B cell (primary cell): ENCODE data around the gene VAPB. TPM values are rescaled to one million over a fixed set of nuclear protein-coding genes. Genes with fewer than 3 reads are reported as not detected.

Source experiments
- ATAC-seq: fragments of 200-7000 bp; cut with Tn5 transposase; one replicate; pipeline ENCODE4 v1.10.0; 2021; ENCODE audit warnings: low read depth, mild to moderate bottlenecking, moderate number of reproducible peaks, moderate library complexity
- CTCF ChIA-PET: fragments of 350-600 bp; sonication (Branson Sonifier 250); formaldehyde crosslinking; loops from one replicate; lab custom pipeline; 2021; ENCODE audit warnings: antibody characterized with exemption, inconsistent platforms; lab: Charles Lee
- POLR2A ChIA-PET: fragments of 350-600 bp; sonication (Branson Sonifier 250); formaldehyde crosslinking; loops from one replicate; lab custom pipeline; 2021; ENCODE audit warnings: antibody characterized with exemption; lab: Charles Lee
- DNase-seq: peaks from one replicate; pipeline ENCODE4 v3.0.0; 2013
- H2AFZ ChIP-seq: 2 replicates; pipeline ENCODE4 v1.6.1; 2012; ENCODE audit warnings: mild to moderate bottlenecking, low read depth, low read length; ENCODE audit not compliant: insufficient read depth, poor library complexity, severe bottlenecking
- H3K27ac ChIP-seq, 2 donors: 1 replicate in 1 of 2; 2 replicates in 1 of 2; pipeline ENCODE4 v1.5.1; 2012 to 2013; ENCODE audit warnings: low read length in 2 of 2, mild to moderate bottlenecking in 2 of 2, moderate library complexity in 1 of 2
- H3K27me3 ChIP-seq, 4 experiments: fragments of 200-600 bp in 1 of 4; sonication (generic) in 1 of 4; replicated peaks in 1 of 4; 1 replicate in 2 of 4; 2 replicates in 2 of 4; pipeline versions ENCODE4 v1.6.1 to v1.7.0; 2013 to 2016; ENCODE audit warnings: low read length in 3 of 4, mild to moderate bottlenecking in 2 of 4, mixed read lengths in 1 of 4, moderate library complexity in 1 of 4; ENCODE audit not compliant: insufficient read depth in 4 of 4, control insufficient read depth in 3 of 4; ENCODE audit errors: control extremely low read depth in 1 of 4
- H3K36me3 ChIP-seq, 2 experiments: replicated peaks in 1 of 2; 1 replicate in 1 of 2; 2 replicates in 1 of 2; pipeline versions ENCODE4 v1.6.1 to v1.7.1; 2013; ENCODE audit warnings: low read length in 1 of 2; ENCODE audit not compliant: insufficient read depth in 2 of 2, control insufficient read depth in 1 of 2; ENCODE audit errors: control extremely low read depth in 1 of 2, extremely low read depth in 1 of 2
- H3K4me1 ChIP-seq, 2 donors: fragments of 200-600 bp in 1 of 2; sonication (generic) in 1 of 2; 1 replicate in 1 of 2; 2 replicates in 1 of 2; pipeline versions ENCODE4 v1.5.1 to v1.6.1; 2013 to 2017; ENCODE audit warnings: low read length in 2 of 2; ENCODE audit not compliant: control insufficient read depth in 2 of 2, insufficient read depth in 2 of 2
- H3K4me2 ChIP-seq: replicated peaks from 2 replicates; pipeline ENCODE3; 2012; ENCODE audit warnings: mild to moderate bottlenecking, low read depth, low read length; ENCODE audit not compliant: poor library complexity, severe bottlenecking
- H3K4me3 ChIP-seq, 5 experiments: fragments of 200-600 bp in 1 of 5; sonication (generic) in 1 of 5; 1 replicate in 3 of 5; 2 replicates in 2 of 5; pipeline versions ENCODE4 v1.5.1 to v1.7.0; 2011 to 2016; ENCODE audit warnings: low read length in 4 of 5, mild to moderate bottlenecking in 4 of 5, low read depth in 2 of 5, control low read depth in 1 of 5, moderate library complexity in 1 of 5; ENCODE audit not compliant: insufficient read depth in 1 of 5; ENCODE audit errors: control extremely low read depth in 1 of 5, extremely low read depth in 1 of 5
- H3K79me2 ChIP-seq: fragments of 200-600 bp; sonication (generic); one replicate; pipeline ENCODE4 v1.6.0; 2016; ENCODE audit warnings: low read length; ENCODE audit not compliant: control insufficient read depth, insufficient read depth
- H3K9ac ChIP-seq: fragments of 200-600 bp; sonication (generic); 2 replicates; pipeline ENCODE4 v1.6.1; 2017; ENCODE audit warnings: mild to moderate bottlenecking, low read length, moderate library complexity
- H3K9me3 ChIP-seq, 3 donors: one replicate each; pipeline versions ENCODE4 v1.6.1 to v1.7.1; 2013; ENCODE audit warnings: low read length in 2 of 3; ENCODE audit not compliant: control insufficient read depth in 2 of 3, insufficient read depth in 1 of 3; ENCODE audit errors: control extremely low read depth in 1 of 3
- H4K20me1 ChIP-seq: 2 replicates; pipeline ENCODE4 v1.6.0; 2012; ENCODE audit warnings: mild to moderate bottlenecking, low read length; ENCODE audit not compliant: insufficient read depth, control insufficient read depth, poor library complexity, severe bottlenecking
- H3K27ac Mint-ChIP-seq: one replicate; pipeline ENCODE4 v1.8.0; 2021; ENCODE audit warnings: mixed read lengths
- H3K27me3 Mint-ChIP-seq: one replicate; pipeline ENCODE4 v1.8.0; 2021; ENCODE audit warnings: mixed read lengths
- H3K4me1 Mint-ChIP-seq: one replicate; pipeline ENCODE4 v1.8.0; 2021; ENCODE audit warnings: mixed read lengths
- H3K4me3 Mint-ChIP-seq: one replicate; pipeline ENCODE4 v1.8.0; 2021; ENCODE audit warnings: mixed read lengths
- H3K9me3 Mint-ChIP-seq: one replicate; pipeline ENCODE4 v1.8.0; 2022; ENCODE audit warnings: mixed read lengths; ENCODE audit not compliant: insufficient read depth
- EZH2 ChIP-seq: IDR thresholded peaks from 2 replicates; pipeline ENCODE4 v1.6.1; 2012; ENCODE audit warnings: borderline replicate concordance, low read depth, mild to moderate bottlenecking, moderate library complexity, low read length; ENCODE audit not compliant: insufficient read depth, poor library complexity, severe bottlenecking
- WGBS: methylation state at CpG from one replicate; pipeline ENCODE4 v1.1.5; 2013; ENCODE audit warnings: missing lambda C conversion rate; ENCODE audit not compliant: insufficient coverage; 5-methylcytosine and 5-hydroxymethylcytosine counted together
- intact Hi-C: fragments of 100-400 bp; cut with micrococcal nuclease; formaldehyde crosslinking; loops from one replicate; pipeline ENCODE4 v1.10.0; 2022
- polyA plus RNA-seq: library from polyadenylated mRNA; depleted of rRNA; stranded (reverse); fragments of >200 nt; gene quantifications from 2 replicates; pipeline ENCODE4 v1.2.3, GENCODE V29; 2012
- total RNA-seq, 2 donors: library from RNA; stranded (reverse); fragments of 120-200 nt in 1 of 2; gene quantifications; 1 replicate in 1 of 2; 2 replicates in 1 of 2; pipeline versions ENCODE4 v1.2.3 to v1.2.4, GENCODE V29; 2013 to 2022
- TF ChIP-seq, protein P1 (sequence below): fragments of 200-600 bp; IDR thresholded peaks from one replicate; pipeline ENCODE4 v1.8.0; 2022; ENCODE audit warnings: antibody characterized with exemption, mild to moderate bottlenecking

The VAPB gene
- total and polyA plus RNA-seq, 2 donors (not counting 1 experiment from before 2014, with no cell fraction given), result 19.5 to 26.4 TPM

DNA sequence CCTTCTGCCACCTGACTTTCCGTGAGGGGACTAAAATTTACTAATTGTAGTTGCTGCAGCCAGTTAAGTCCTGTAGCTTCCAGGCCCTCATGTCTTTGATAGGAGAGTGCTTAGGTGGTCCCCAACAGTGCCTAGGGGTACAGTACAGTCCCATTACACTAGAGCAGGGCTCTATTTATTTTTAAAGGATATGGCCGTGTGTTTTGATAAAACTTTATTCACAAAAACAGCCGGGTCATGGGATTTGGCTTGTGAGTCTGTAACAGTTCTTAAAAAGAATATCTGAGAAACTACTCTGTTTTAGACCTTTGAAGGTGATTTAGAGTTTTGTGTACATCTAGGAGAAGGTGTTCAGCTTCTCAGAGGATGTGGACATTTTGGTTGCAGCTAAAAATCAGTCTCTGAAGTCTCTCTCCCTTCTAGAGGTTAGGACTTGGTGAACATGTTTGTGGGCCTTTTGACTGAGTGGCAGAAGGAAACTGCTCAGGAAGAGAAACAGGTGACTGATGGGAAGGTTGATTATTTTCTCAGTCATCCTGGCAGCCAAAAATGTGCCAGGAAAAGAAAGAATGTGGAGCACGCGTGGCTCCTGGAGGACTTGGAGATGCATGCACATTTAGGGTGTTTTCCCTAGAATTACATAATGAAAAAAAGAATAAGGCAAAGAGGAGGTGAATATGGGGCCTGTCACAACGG lies 57.4 kb downstream of the VAPB start:
- ATAC-seq (no peak), DNase-seq (no peak)
- intact Hi-C loops, result no loop called here
- H3K9me3 ChIP-seq, result no peaks in the 10 kb centered on the region
- H3K27me3 ChIP-seq, result no peaks in the 10 kb centered on the region
- H3K4me2 ChIP-seq, result no peak overlapping the region
- no peak overlapping the region for H2AFZ ChIP-seq
- peaks cover 6% of the 10 kb centered on the region for H4K20me1 ChIP-seq
- H3K9ac ChIP-seq, result no peak overlapping the region
- Mint-ChIP-seq H3K4me3 (no peak overlapping the region), H3K9me3 (no peaks in the 10 kb centered on the region), H3K4me1 (peaks cover 10% of the 10 kb centered on the region), H3K27ac (no peak overlapping the region), H3K27me3 (no peaks in the 10 kb centered on the region)
- TF ChIP-seq EZH2, result no peak
- H3K36me3 ChIP-seq, result peaks cover 0 to 33% of the 10 kb centered on the region in 2 experiments
- H3K27ac ChIP-seq, result no peak overlapping the region
- H3K79me2 ChIP-seq, result no peaks in the 10 kb centered on the region
- CTCF ChIA-PET, result interaction anchor here (0.5 to 4.3 kb wide), 3 partner anchors 172 to 211 kb away, joined by 3 to 45 read pairs (median 6); no protein-coding TSS in a partner anchor
- no CpG with 5 or more reads among the region's 6 CpGs for whole genome bisulfite sequencing
- POLR2A ChIA-PET, result no interaction called here
- H3K4me1 ChIP-seq, result peaks cover 0 to 5% of the 10 kb centered on the region in 2 donors
- no peak overlapping the region for H3K4me3 ChIP-seq

DNA sequence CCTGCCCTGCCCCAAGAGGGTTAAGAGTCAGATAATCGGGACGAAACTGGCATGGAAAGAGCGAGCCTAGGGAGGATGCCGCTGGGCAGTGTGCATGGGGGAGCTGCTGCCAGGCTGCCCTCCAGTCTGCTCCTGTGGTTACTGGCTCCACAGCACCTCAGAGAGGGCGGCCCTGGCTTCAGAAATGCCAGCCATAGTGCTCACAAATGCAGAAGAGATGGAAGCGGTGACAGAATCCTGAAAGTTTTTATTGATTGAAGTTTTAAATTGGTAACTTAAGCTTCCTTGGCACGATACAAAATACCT lies 57.9 kb downstream of the VAPB start:
- no peaks in the 10 kb centered on the region for H3K79me2 ChIP-seq
- no peaks in the 10 kb centered on the region for H3K9me3 Mint-ChIP-seq
- H3K27ac Mint-ChIP-seq, result no peak overlapping the region
- ChIA-PET CTCF (interaction anchor here (0.5 to 4.3 kb wide), 7 partner anchors 12 to 237 kb away, joined by 3 to 45 read pairs (median 4); no protein-coding TSS in a partner anchor), POLR2A (no interaction called here)
- TF ChIP-seq EZH2, result no peak
- TF ChIP-seq, protein P1, sequence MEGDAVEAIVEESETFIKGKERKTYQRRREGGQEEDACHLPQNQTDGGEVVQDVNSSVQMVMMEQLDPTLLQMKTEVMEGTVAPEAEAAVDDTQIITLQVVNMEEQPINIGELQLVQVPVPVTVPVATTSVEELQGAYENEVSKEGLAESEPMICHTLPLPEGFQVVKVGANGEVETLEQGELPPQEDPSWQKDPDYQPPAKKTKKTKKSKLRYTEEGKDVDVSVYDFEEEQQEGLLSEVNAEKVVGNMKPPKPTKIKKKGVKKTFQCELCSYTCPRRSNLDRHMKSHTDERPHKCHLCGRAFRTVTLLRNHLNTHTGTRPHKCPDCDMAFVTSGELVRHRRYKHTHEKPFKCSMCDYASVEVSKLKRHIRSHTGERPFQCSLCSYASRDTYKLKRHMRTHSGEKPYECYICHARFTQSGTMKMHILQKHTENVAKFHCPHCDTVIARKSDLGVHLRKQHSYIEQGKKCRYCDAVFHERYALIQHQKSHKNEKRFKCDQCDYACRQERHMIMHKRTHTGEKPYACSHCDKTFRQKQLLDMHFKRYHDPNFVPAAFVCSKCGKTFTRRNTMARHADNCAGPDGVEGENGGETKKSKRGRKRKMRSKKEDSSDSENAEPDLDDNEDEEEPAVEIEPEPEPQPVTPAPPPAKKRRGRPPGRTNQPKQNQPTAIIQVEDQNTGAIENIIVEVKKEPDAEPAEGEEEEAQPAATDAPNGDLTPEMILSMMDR, result no peak
- H3K27me3 Mint-ChIP-seq, result no peaks in the 10 kb centered on the region
- peaks cover 6% of the 10 kb centered on the region for H4K20me1 ChIP-seq
- peaks cover 0 to 33% of the 10 kb centered on the region in 2 experiments for H3K36me3 ChIP-seq
- 94% methylated on average over 5 of the region's 7 CpGs for WGBS
- no peak overlapping the region for H3K27ac ChIP-seq
- H3K4me1 ChIP-seq, result peaks cover 0 to 5% of the 10 kb centered on the region in 2 donors
- intact Hi-C loops, result loop anchor here (1.0 kb wide), 1 partner anchor 210 kb away; no protein-coding TSS in a partner anchor
- DNase-seq (no peak), ATAC-seq (no peak)
- peaks cover 10% of the 10 kb centered on the region for H3K4me1 Mint-ChIP-seq
- no peaks in the 10 kb centered on the region for H3K27me3 ChIP-seq
- H3K4me2 ChIP-seq, result no peak overlapping the region
- H3K4me3 ChIP-seq, result no peak overlapping the region
- H2AFZ ChIP-seq, result no peak overlapping the region
- no peak overlapping the region for H3K9ac ChIP-seq
- no peaks in the 10 kb centered on the region for H3K9me3 ChIP-seq
- no peak overlapping the region for H3K4me3 Mint-ChIP-seq
